GM12864 (cell line): Measurements from ENCODE around the gene CCRL2.

Source experiments
- DNase-seq: peaks from one replicate; pipeline ENCODE4 v3.0.0-alpha.2; 2011; ENCODE audit warnings: low read depth
- H3K4me3 ChIP-seq: 2 replicates; pipeline ENCODE4 v1.5.1; 2011; ENCODE audit warnings: mild to moderate bottlenecking, low read depth, low read length, control low read depth
- CTCF ChIP-seq: IDR thresholded peaks from 2 replicates; pipeline ENCODE4 v1.5.1; 2011; ENCODE audit warnings: low read depth, mild to moderate bottlenecking, moderate library complexity, low read length, control low read depth, inconsistent platforms; ENCODE audit errors: missing control alignments

Gene CCRL2

GRCh38 chr3:46433841-46434240 lies 26.8 kb downstream of the CCRL2 start:
- DNase-seq, result no peak
- no peak overlapping the region for H3K4me3 ChIP-seq
- TF ChIP-seq CTCF, result no peak

- H3K4me3 ChIP-seq, result no peak overlapping the region
- TF ChIP-seq CTCF, result no peak
- DNase-seq, result no peak
Measured at GRCh38 chr3:46435081-46435726, 28.1 kb downstream of the CCRL2 start.

- DNase-seq, result no peak
- no peak for TF ChIP-seq CTCF
- H3K4me3 ChIP-seq, result no peak overlapping the region
Measured at GRCh38 chr3:46438831-46439230, 31.8 kb downstream of the CCRL2 start.

- no peak overlapping the region for H3K4me3 ChIP-seq
- TF ChIP-seq CTCF, result no peak
- peak; percentile 59 for DNase-seq
Measured at GRCh38 chr3:46440531-46441294, 33.7 kb downstream of the CCRL2 start.

GRCh38 chr3:46442576-46443530 lies 35.8 kb downstream of the CCRL2 start:
- no peak for TF ChIP-seq CTCF
- DNase-seq, result no peak
- H3K4me3 ChIP-seq, result no peak overlapping the region

- no peak for DNase-seq
- no peak for TF ChIP-seq CTCF
- no peak overlapping the region for H3K4me3 ChIP-seq
Measured at GRCh38 chr3:46447228-46447985, 40.3 kb downstream of the CCRL2 start.
